Measurements from ENCODE around the gene TOP3A. TPM values are rescaled to one million over a fixed set of nuclear protein-coding genes. Genes with fewer than 3 reads are reported as not detected.

TOP3A gene
- total RNA-seq, 1 donor from 2014 or later, result 46.4 TPM

- CTCF ChIA-PET, result no interaction called here
- TF ChIP-seq CTCF (IDR thresholded peaks at IDR 0.05), result no peak
- Mint-ChIP-seq H3K27me3 (no peaks in the 10 kb centered on the region), H3K4me1 (peaks cover 73% of the 10 kb centered on the region), H3K27ac (no peak overlapping the region), H3K9me3 (no peaks in the 10 kb centered on the region), H3K4me3 (peak overlapping the region; percentile 28), H3K36me3 (ENCODE audit: low read depth) (peaks cover 85% of the 10 kb centered on the region)
- DNase-seq (no peak), ATAC-seq (ENCODE audit: low read depth) (no peak)
- intact Hi-C loops (cut with micrococcal nuclease), result loop anchor here (5.0 to 10.0 kb wide), 3 partner anchors 164 to 463 kb away; partner anchors contain the start of genes ATPAF2, GID4 and TVP23B
- POLR2A ChIA-PET, result no interaction called here
Observed at GRCh38 chr17:18318771-18319450, 4.1 kb upstream of the TOP3A start.

- H3K27ac Mint-ChIP-seq, result no peak overlapping the region
- ChIA-PET CTCF (no interaction called here), POLR2A (interaction anchor here (1.7 kb wide), 1 partner anchor 44 kb away, joined by 3 read pairs; no protein-coding TSS in a partner anchor)
- peaks cover 81% of the 10 kb centered on the region for H3K4me1 Mint-ChIP-seq
- intact Hi-C loops (cut with micrococcal nuclease), result loop anchor here (5.0 to 10.0 kb wide), 3 partner anchors 163 to 464 kb away; partner anchors contain the start of genes ATPAF2, GID4 and TVP23B
- H3K4me3 Mint-ChIP-seq, result peak overlapping the region; percentile 48
- no peaks in the 10 kb centered on the region for H3K9me3 Mint-ChIP-seq
- no peaks in the 10 kb centered on the region for H3K27me3 Mint-ChIP-seq
- ATAC-seq (ENCODE audit: low read depth), result no peak
- no peak for TF ChIP-seq CTCF (IDR thresholded peaks at IDR 0.05)
- H3K36me3 Mint-ChIP-seq (ENCODE audit: low read depth), result peaks cover 80% of the 10 kb centered on the region
- no peak for DNase-seq
Observed at GRCh38 chr17:18318117-18318516, 3.3 kb upstream of the TOP3A start.

- no peaks in the 10 kb centered on the region for H3K27me3 Mint-ChIP-seq
- H3K9me3 Mint-ChIP-seq, result no peaks in the 10 kb centered on the region
- H3K36me3 Mint-ChIP-seq (ENCODE audit: low read depth), result peaks cover 69% of the 10 kb centered on the region
- CTCF ChIA-PET, result no interaction called here
- H3K4me1 Mint-ChIP-seq, result peaks cover 83% of the 10 kb centered on the region
- DNase-seq, result no peak
- peak overlapping the region; percentile 100 for H3K27ac Mint-ChIP-seq
- peak overlapping the region; percentile 100 for H3K4me3 Mint-ChIP-seq
- ATAC-seq (ENCODE audit: low read depth), result no peak
- POLR2A ChIA-PET, result interaction anchor here (0.5 to 0.6 kb wide), 2 partner anchors 104 to 1062 kb away, joined by 3 to 4 read pairs; partner anchors contain the start of gene MAPK7
- TF ChIP-seq CTCF (IDR thresholded peaks at IDR 0.05), result no peak
- intact Hi-C loops (cut with micrococcal nuclease), result loop anchor here (1.0 to 10.0 kb wide), 7 partner anchors 47 to 466 kb away; partner anchors contain the start of genes ALKBH5, ATPAF2, GID4 and LLGL1
Observed at GRCh38 chr17:18315961-18316360, 1.2 kb upstream of the TOP3A start.

- DNase-seq (no peak), ATAC-seq (ENCODE audit: low read depth) (peak; percentile 15)
- Mint-ChIP-seq H3K27me3 (no peaks in the 10 kb centered on the region), H3K4me1 (peaks cover 79% of the 10 kb centered on the region), H3K9me3 (no peaks in the 10 kb centered on the region), H3K4me3 (peak overlapping the region; percentile 100), H3K36me3 (ENCODE audit: low read depth) (peaks cover 68% of the 10 kb centered on the region), H3K27ac (peak overlapping the region; percentile 100)
- CTCF ChIA-PET, result no interaction called here
- intact Hi-C loops (cut with micrococcal nuclease), result loop anchor here (1.0 to 10.0 kb wide), 7 partner anchors 47 to 467 kb away; partner anchors contain the start of genes ALKBH5, ATPAF2, GID4 and LLGL1
- POLR2A ChIA-PET, result interaction anchor here (0.5 to 1.7 kb wide), 4 partner anchors 9 to 1063 kb away, joined by 3 to 9 read pairs (median 6); partner anchors contain the start of genes ALKBH5 and MAPK7
- no peak for TF ChIP-seq CTCF (IDR thresholded peaks at IDR 0.05)
Observed at GRCh38 chr17:18315562-18315922, 748 bp upstream of the TOP3A start.

GRCh38 chr17:18314059-18314730, 599 bp downstream of the TOP3A start:
- no peaks in the 10 kb centered on the region for H3K27me3 Mint-ChIP-seq
- intact Hi-C loops (cut with micrococcal nuclease), result loop anchor here (1.0 to 10.0 kb wide), 3 partner anchors 11 to 159 kb away; partner anchors contain the start of gene SHMT1
- peak overlapping the region; percentile 100 for H3K27ac Mint-ChIP-seq
- ChIA-PET CTCF (no interaction called here), POLR2A (interaction anchor here (0.5 to 1.7 kb wide), 6 partner anchors 10 to 508 kb away, joined by 3 to 10 read pairs (median 6); partner anchors contain the start of genes ALKBH5, FLII and SHMT1)
- peak overlapping the region; percentile 100 for H3K4me3 Mint-ChIP-seq
- DNase-seq (no peak), ATAC-seq (ENCODE audit: low read depth) (no peak)
- H3K4me1 Mint-ChIP-seq, result peaks cover 70% of the 10 kb centered on the region
- peaks cover 63% of the 10 kb centered on the region for H3K36me3 Mint-ChIP-seq (ENCODE audit: low read depth)
- TF ChIP-seq CTCF (IDR thresholded peaks at IDR 0.05), result no peak
- H3K9me3 Mint-ChIP-seq, result no peaks in the 10 kb centered on the region

Measured in activated B cell treated with CpG ODN at 0.5 μM for 24 hours (primary cell).